Retinal pigment epithelial cell (primary cell): ENCODE measurements around the gene SCYGR7.

Source experiments
- DNase-seq: peaks from one replicate; pipeline ENCODE4 v3.0.0-alpha.2; 2010; ENCODE audit warnings: low read depth
- H3K4me3 ChIP-seq: 2 replicates; pipeline ENCODE4 v1.5.1; 2011; ENCODE audit warnings: mild to moderate bottlenecking, low read length, control low read depth, moderate library complexity
- CTCF ChIP-seq: conservative IDR thresholded peaks from 2 replicates; pipeline ENCODE4 v1.5.1; 2011; ENCODE audit warnings: low read depth, low read length, control low read depth, inconsistent platforms

SCYGR7 gene

GRCh38 chr2:227728035-227728434, at the start of gene SCYGR7:
Gene SCYGR7, plus strand, starts transcription at chr2:227728335. Its CDS starts 0 bp downstream, at chr2:227728335.
- TF ChIP-seq CTCF, result no peak
- H3K4me3 ChIP-seq, result no peak within 1 kb of the TSS
- no peak for DNase-seq

- no peak for TF ChIP-seq CTCF
- no peak overlapping the region for H3K4me3 ChIP-seq
- no peak for DNase-seq
These were observed 43.9 kb upstream of the SCYGR7 start for GRCh38 chr2:227684258-227684657.

- no peak for TF ChIP-seq CTCF
- DNase-seq, result no peak
- H3K4me3 ChIP-seq, result no peak overlapping the region
These were observed 40.9 kb upstream of the SCYGR7 start for GRCh38 chr2:227687189-227687588.

- H3K4me3 ChIP-seq, result no peak overlapping the region
- no peak for DNase-seq
- no peak for TF ChIP-seq CTCF
These were observed 31.0 kb upstream of the SCYGR7 start for GRCh38 chr2:227696990-227697679.

- H3K4me3 ChIP-seq, result no peak overlapping the region
- TF ChIP-seq CTCF, result no peak
- DNase-seq, result no peak
These were observed 26.6 kb upstream of the SCYGR7 start for GRCh38 chr2:227701556-227701955.

GRCh38 chr2:227703280-227703732, 24.8 kb upstream of the SCYGR7 start:
- no peak overlapping the region for H3K4me3 ChIP-seq
- TF ChIP-seq CTCF, result no peak
- no peak for DNase-seq

GRCh38 chr2:227703961-227704360, 24.2 kb upstream of the SCYGR7 start:
- TF ChIP-seq CTCF, result no peak
- DNase-seq, result no peak
- no peak overlapping the region for H3K4me3 ChIP-seq
